Stimulated activated CD4-positive, alpha-beta T cell treated with anti-CD3 and anti-CD28 coated beads, Interleukin-4, amount 100 ng/mL, for 4 hours (primary cell): ENCODE data around the gene ZNF2.

ENCODE experiments used
- DNase-seq, 2 experiments: peaks; one replicate each; pipeline ENCODE4 v3.0.0-alpha.2; 2020

The ZNF2 gene

GRCh38 chr2:95207111-95207961 is 41.7 kb downstream of the ZNF2 start, which contains the start of gene ZNF892:
ZNF892 (plus strand) TSS chr2:95207521; CDS start chr2:95207816, 295 bp downstream.
- DNase-seq, result peak; percentile 76 to 80

GRCh38 chr2:95208106-95208505 is 42.5 kb downstream of the ZNF2 start:
- DNase-seq, result no peak

GRCh38 chr2:95215018-95215612 is 49.5 kb downstream of the ZNF2 start:
- no peak for DNase-seq

GRCh38 chr2:95220449-95220848 is 54.8 kb downstream of the ZNF2 start:
- no peak for DNase-seq

- no peak for DNase-seq
Measured at GRCh38 chr2:95225658-95226057, 60.0 kb downstream of the ZNF2 start.

GRCh38 chr2:95231723-95232122 is 66.1 kb downstream of the ZNF2 start:
- DNase-seq, result peak in 1 of 2 experiments; percentile 8

DNA sequence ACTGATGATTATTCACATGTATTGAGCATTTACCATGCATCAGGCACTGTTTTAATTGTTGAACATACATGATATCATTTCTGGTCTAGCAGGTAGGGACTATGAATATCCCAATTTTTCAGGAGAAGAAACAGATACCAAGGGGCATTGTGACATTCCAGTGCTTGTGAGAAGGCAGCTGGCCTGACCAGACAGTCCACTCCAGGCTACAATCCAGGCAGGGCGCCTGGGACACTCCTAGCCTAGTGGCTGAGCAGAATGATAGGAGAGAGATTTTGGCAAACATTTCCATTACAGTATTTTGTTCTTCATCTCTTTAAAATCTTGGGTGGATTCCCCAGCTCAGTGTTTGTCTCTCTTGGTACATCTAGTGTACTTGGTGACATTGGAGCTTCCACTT is 66.6 kb downstream of the ZNF2 start:
- no peak for DNase-seq
